SU-DHL-6 (cell line): ENCODE measurements around the gene GRK6.

Experiments used
- EZH2phosphoT487 ChIP-seq: fragments of 200-600 bp; sonication (generic), shearing (Covaris generic); conservative IDR thresholded peaks from 2 replicates; pipeline ENCODE4 v1.6.1; 2018; ENCODE audit warnings: mild to moderate bottlenecking, antibody characterized with exemption, low read length, moderate library complexity, mixed read lengths
- TF ChIP-seq, protein P1 (sequence below): fragments of 200-600 bp; sonication (generic); IDR thresholded peaks from one replicate; pipeline ENCODE4 v1.5.1; 2017; ENCODE audit warnings: antibody characterized with exemption, mild to moderate bottlenecking, low read length, moderate library complexity; ENCODE audit not compliant: insufficient read depth, poor library complexity, severe bottlenecking

DNA sequence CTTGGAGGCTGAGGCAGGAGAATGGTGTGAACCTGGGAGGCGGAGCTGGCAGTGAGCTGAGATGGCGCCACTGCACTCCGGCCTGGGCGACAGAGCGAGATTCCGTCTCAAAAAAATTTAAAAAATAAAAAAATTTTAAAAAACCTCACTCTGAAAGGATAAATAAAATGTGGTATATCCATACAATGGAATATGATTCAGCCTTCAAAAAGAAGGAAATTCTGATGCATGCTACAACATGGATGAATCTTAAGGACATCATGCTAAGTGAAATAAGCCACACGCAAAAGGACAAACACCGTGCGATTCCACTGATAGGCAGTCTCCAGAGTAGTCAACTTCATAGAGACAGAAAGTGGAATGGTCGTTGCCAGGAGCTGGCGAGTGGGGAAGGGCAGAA, 38.6 kb downstream of the GRK6 start:
- TF ChIP-seq, protein P1, sequence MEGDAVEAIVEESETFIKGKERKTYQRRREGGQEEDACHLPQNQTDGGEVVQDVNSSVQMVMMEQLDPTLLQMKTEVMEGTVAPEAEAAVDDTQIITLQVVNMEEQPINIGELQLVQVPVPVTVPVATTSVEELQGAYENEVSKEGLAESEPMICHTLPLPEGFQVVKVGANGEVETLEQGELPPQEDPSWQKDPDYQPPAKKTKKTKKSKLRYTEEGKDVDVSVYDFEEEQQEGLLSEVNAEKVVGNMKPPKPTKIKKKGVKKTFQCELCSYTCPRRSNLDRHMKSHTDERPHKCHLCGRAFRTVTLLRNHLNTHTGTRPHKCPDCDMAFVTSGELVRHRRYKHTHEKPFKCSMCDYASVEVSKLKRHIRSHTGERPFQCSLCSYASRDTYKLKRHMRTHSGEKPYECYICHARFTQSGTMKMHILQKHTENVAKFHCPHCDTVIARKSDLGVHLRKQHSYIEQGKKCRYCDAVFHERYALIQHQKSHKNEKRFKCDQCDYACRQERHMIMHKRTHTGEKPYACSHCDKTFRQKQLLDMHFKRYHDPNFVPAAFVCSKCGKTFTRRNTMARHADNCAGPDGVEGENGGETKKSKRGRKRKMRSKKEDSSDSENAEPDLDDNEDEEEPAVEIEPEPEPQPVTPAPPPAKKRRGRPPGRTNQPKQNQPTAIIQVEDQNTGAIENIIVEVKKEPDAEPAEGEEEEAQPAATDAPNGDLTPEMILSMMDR, result no peak
- TF ChIP-seq EZH2phosphoT487, result no peak
